GM21423 (cell line): Measurements from ENCODE around the gene SLC2A10.

Experiments used
- ATAC-seq: cut with Tn5 transposase; IDR thresholded peaks from one replicate; pipeline ENCODE4 v1.9.1; 2021; ENCODE audit warnings: mild to moderate bottlenecking, moderate library complexity; ENCODE audit not compliant: unreplicated experiment

Gene SLC2A10

GRCh38 chr20:46724343-46724959 lies 15.0 kb downstream of the SLC2A10 start:
- no peak for ATAC-seq

- no peak for ATAC-seq
Measured at GRCh38 chr20:46725186-46726165, 16.0 kb downstream of the SLC2A10 start.

- no peak for ATAC-seq
Measured at GRCh38 chr20:46731770-46732169, 22.3 kb downstream of the SLC2A10 start.

GRCh38 chr20:46735436-46735835 lies 26.0 kb downstream of the SLC2A10 start:
- no peak for ATAC-seq

GRCh38 chr20:46739431-46740213 lies 30.2 kb downstream of the SLC2A10 start:
- no peak for ATAC-seq

GRCh38 chr20:46740214-46740609 lies 30.8 kb downstream of the SLC2A10 start:
- no peak for ATAC-seq

- no peak for ATAC-seq
Measured at GRCh38 chr20:46741924-46742668, 32.6 kb downstream of the SLC2A10 start.

GRCh38 chr20:46742669-46743045 lies 33.2 kb downstream of the SLC2A10 start:
- no peak for ATAC-seq

- no peak for ATAC-seq
Measured at GRCh38 chr20:46743088-46743487, 33.6 kb downstream of the SLC2A10 start.

- ATAC-seq: no peak
Measured at GRCh38 chr20:46746956-46747526, 37.6 kb downstream of the SLC2A10 start.

GRCh38 chr20:46749147-46749546 lies 39.7 kb downstream of the SLC2A10 start:
- ATAC-seq: no peak

- ATAC-seq: no peak
Measured at GRCh38 chr20:46751856-46752255, 42.4 kb downstream of the SLC2A10 start.

GRCh38 chr20:46752728-46753127 lies 43.3 kb downstream of the SLC2A10 start:
- ATAC-seq: no peak

GRCh38 chr20:46755483-46756413 lies 46.3 kb downstream of the SLC2A10 start:
- ATAC-seq: no peak

GRCh38 chr20:46756419-46756818 lies 47.0 kb downstream of the SLC2A10 start:
- no peak for ATAC-seq

- ATAC-seq: no peak
Measured at GRCh38 chr20:46757135-46757534, 47.7 kb downstream of the SLC2A10 start.

GRCh38 chr20:46757754-46758678 lies 48.6 kb downstream of the SLC2A10 start:
- ATAC-seq: no peak
